HG02938 (cell line): ENCODE measurements around the gene SLC12A1.
"Not testable (repeated sequence)": the region's sequence is repeated elsewhere in the genome, so short reads cannot be mapped to it uniquely, and the experiment has no call there.

Experiments used
- ATAC-seq: cut with Tn5 transposase; IDR thresholded peaks from one replicate; pipeline ENCODE4 v1.9.1; 2021; ENCODE audit warnings: mild to moderate bottlenecking, moderate library complexity; ENCODE audit not compliant: unreplicated experiment

SLC12A1 gene

DNA sequence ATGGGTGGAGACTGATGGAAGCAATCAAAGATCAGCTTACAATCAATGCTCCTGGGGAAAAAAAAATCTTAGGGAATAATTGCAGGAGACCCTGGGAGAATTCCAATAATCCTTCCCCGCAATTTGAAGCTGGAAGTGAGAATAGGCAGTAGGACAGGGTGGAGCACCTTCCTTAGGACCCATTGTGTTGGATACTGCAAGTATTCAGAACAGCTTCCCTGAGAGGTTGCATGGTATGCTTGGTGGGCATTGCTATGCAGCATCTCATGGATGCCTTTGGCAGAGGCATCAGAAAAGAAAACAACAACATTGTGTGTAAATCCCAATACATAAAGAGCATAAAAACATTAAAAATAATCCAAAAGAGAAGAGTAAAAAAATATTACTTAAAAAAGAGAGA lies 100.5 kb downstream of the SLC12A1 start:
- ATAC-seq = no peak

DNA sequence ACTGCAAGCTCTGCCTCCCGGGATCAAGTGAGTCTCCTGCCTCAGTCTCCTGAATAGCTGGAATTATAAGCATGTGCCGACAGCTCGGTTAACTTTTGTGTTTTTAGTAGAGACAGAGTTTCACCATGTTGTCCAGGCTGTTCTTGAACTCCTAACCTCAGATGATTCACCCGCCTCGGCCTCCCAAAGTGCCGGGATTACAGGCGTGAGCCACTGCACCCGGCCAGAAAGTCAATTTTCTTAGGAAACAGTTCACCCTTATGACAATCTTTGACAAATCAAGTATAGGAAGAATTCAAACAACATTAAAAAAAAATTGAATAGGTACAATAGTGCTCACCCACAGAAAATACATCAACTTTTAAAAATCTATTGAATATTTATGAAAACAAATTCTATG lies 101.5 kb downstream of the SLC12A1 start:
- no peak for ATAC-seq

DNA sequence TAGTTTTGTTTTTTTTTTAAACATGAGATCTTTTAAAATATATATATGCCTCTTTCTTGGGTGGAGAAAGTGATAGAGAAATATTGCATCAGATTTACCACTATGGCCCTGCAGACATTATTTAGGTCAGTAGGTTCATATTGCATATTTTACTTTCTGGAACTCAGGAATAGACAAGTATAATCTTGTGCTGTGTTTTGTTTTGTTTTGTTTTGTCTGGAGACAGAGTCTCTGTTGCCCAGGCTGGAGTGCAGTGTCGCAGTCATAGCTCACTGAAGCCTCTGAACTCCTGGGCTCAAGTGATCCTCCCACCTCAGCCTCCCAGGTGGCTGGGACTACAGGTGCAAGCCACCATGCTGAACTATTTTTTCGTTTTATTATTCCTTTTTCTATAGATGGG lies 103.6 kb downstream of the SLC12A1 start:
- no peak for ATAC-seq

DNA sequence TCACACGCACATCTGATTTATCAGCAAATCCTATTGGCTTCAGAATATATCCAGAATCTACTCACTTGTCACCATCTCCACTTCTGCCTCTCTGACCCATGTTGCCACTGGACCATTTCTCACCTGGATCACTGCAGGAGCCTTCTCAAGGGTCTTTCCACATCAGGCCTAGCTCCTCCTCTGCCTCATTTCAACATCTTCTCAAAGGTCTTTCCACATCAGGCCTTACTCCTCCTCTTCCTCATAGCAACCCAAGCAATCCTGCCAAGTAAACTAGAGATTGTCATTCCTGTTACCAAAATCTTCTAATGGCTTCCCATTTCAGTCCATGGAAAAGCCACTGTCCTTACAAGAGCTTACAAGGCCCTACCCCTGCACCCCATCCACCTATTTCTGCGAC lies 107.1 kb downstream of the SLC12A1 start:
- ATAC-seq = no peak

DNA sequence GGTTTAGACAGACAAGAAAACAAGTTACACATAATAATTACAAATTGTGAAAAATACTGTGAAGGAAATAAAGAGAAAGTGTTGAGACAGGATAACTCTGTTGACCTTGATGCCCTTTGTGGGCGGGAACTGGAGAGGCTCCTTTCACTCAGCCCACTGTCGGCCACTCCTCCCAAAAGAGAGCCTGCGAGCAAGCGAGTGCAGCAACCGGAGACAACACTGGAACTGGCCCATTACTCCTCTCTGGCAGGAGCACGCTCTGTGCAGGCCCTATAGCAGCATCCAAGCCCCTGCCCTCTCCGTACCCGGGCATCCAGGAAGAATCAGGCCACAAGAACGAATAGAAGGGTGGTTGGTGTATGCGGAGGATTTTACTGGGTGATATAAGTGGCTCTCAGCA lies 108.9 kb downstream of the SLC12A1 start:
- ATAC-seq = no peak

DNA sequence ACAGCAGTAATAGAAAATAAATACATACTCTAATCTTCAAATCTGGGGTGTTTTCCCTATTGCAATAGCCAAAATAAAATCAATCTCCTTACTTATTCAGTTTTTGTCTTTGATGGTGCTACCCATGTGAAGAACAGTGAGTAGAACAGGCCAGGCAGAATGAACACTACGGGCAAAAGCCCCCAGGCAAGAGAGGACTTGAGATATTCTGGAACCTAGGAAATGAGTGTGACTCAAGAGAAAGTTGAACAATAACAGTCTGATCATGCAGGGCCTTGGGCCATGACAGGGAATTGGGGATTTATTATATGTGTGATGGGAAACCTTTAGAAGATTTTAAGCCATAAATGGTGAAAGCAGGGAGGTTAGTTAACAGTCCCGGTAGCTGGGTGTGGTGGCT lies 111.1 kb downstream of the SLC12A1 start:
- ATAC-seq = no peak

DNA sequence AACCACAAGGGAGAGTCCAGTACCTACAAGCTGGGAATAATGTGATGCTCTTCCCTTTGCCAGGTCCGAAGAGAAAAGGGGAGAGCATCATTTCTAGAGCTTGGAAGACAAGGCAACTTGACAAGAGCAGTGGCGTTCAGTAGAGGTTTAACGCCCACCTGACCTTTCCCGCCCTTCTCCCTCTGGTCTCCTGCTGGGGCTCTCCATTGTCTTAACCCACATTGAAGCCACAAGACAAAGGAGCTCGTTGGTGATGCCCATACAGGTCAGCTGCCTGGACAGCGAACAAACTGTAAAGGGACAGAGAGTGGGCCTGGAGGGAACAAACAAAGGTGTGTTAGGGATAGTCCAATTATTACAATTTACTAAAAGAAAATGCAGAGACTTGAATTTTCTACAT lies 112.0 kb downstream of the SLC12A1 start:
- ATAC-seq = no peak

DNA sequence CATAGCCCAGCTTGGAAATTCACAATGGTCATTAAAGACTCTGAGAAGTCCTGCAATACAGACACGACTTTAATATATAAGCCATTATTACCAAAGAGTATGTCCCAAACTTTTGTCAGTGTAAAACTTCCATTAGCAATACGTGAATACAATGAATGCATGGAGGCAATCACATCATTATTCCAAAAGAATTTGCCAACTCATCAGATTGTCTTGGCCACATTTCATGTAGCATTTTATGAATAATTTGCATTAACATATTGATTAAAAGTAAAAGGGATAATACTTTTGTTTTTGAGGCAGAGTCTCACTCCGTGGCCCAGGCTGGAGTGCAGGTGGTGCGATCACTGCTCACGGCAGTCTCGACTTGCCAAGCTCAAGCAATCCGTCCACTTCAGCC lies 117.2 kb downstream of the SLC12A1 start:
- no peak for ATAC-seq

DNA sequence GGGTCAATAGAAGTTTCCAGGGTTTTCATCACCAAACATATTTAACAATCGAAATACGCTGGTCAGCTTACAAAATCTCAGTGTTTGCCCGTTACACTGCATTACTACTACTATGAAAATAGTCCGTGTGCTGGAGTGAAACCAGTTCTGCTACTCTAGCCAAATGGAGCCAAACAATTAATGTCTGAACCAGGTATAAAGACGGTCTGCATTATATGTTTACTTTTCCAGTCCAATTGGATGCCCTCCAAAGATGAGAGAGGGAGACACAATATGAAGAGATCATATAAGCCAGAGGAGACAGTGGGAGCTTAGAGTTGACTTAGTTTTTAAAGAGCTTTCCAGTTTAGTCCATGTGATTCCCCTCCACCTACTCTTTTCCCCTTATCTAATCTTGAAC lies 118.8 kb downstream of the SLC12A1 start:
- ATAC-seq = no peak

DNA sequence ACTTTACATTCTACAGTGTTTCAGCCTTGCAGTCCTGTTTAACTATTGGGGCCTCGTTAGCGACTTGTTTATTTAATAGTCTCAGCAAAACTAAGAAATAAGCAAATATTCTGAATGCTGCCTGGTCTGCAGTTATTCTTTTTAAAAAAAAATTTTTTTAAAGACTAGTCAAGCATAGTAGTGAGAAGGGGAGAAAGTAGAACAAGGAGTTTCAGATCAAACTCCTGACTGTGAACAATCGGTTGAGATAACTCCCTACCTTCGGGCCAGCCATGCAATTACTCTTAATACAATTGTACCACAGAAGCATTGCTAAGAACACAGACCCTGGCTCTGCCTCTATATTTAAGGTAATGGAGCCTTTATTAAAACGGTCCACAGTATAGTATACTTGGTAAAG lies 119.3 kb downstream of the SLC12A1 start:
- no peak for ATAC-seq

DNA sequence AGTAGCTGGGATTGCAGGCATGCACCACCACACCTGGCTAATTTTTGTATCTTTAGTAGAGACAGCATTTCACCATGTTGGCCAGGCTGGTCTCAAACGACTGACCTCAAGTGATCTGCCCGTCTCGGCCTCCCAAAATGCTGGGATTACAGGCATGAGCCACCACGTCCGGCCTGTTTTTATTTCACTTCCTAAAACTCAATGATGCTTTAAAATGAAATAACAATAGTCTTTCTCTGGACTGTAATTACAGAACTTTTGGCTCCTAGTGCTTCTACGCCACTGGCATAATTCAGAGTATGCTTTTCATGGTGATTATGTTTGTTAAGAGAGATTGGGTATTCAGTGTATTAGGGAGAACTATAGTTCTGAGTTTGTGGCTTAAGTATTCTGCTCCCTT lies 120.1 kb downstream of the SLC12A1 start:
- ATAC-seq = not testable (repeated sequence)

DNA sequence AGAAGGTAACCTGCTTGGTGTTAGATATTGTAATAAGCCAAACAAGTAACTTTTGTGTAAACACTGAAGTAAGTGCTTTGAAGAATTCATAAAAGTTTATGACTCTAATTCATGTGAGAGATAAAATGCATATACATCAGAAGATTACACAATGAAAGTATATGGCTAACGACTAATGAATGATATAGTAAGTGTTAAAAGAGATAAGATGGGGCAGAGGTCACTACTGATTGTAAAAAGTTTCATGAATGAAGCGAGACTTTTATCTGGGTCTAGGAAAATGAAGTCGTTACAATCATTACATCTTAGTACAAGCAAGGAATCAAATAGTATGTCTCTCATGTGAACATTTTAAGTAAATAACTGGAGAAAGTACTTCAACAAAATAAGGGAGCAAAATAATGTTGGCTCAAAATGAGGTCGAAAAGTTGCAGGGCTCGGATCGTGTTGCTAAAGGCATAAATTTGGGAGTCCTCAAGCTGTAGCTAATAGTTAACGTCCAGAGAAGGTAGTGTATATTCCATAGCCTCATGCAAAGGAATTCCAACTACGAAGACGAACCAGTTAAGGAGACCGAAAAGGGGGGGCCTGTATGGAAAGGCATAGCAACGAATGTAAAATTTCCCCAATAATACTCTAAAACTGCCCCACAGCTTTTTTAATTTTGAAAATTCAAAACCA lies 124.1 kb downstream of the SLC12A1 start:
- no peak for ATAC-seq

DNA sequence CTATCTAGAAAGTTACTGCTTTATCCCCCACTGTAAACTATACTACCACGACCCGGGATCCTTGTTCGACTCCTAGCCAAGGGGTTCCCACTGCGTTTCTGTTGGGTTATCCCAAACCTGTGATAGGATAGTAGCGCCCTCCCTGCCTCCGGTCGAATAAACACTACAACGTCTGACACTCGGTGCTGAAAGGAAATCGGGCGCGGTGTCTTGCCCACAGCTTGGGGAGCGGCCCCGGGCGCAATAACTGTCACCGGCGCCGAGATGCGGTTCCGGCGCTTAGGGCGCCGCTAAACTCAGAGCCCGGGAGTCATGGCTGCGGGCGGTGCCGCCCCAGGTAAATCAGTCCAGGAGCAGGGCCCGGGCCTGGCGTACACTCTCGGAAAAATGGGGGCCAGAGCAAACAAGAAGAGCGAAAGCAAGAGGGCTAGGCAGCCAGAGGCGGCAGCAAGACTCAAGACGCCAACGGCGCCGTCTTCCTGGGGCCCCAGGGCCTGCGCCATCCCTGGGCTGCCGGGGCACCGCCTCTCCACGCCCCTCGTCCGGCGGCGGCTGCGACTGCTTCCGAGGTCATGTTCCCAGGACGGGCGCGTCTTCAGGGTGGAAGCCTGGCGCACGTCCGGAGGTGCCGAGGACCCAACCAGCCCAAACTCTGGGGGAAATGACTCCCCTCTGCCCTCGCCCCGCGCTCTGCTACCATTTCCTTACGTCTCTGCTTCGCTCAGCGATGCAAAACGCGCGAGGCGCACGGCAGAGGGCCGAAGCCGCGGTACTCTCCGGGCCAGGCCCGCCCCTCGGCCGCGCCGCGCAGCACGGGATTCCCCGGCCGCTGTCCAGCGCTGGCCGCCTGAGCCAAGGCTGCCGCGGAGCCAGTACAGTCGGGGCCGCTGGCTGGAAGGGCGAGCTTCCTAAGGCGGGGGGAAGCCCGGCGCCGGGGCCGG lies 125.0 kb downstream of the SLC12A1 start, which contains the start of gene DUT:
DUT (plus strand) TSS at position 575 of the 941 bp plus-strand sequence; CDS start at position 662, 87 bp downstream.
- ATAC-seq = peak; percentile 76

DNA sequence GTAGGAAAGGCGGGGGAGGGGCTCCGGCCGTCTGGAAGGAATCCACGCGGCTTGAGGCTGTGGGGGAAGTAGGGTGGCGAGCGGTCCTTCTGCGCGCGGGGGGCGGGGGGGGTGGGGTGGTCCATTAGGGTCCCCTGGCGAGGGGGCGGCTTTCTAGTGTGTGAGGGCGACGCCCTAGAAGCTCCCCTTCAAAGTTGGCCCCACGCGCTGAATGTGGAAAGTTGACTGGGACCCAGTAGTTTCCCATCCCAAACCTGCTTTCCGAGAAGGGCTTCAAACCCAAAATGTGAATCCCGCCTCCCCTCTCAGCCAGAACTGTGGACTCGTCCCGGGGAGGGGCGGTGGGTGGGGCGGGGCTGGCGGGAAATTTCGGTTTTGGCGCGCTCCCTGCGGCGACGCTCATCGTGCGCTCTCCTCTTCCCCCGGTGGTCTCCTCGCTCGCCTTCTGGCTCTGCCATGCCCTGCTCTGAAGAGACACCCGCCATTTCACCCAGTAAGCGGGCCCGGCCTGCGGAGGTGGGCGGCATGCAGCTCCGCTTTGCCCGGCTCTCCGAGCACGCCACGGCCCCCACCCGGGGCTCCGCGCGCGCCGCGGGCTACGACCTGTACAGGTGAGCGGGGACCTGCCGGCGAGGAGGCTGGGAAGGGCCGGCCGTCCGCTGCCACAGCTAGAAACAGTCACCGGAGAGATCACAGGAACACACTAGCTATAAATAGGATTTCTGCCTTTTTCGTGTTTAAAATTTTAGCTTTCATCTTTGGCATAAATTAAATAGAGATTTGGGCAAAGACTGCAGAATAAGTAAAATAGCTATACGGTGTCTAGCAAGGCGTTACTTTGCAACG lies 125.9 kb downstream of the SLC12A1 start:
- ATAC-seq = peak; percentile 38

DNA sequence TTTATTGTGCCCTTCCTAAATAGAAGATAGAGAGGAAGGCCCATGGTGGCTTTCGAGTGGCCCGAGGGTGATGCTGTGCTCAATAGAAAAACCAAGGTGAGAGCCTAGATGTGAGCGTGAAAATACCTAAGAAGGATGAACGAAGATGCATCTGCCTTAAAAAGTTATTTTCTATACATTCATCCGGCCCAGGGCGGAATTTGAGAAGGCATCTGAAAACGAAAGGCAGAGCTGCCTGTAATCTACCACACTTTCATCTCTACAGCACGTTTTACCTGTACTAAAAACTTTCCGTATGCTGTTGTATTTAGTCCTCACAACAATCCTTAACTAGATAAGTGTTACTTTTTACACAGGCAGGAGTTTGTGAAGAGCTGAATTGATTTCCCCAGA lies 126.5 kb downstream of the SLC12A1 start:
- ATAC-seq = no peak

DNA sequence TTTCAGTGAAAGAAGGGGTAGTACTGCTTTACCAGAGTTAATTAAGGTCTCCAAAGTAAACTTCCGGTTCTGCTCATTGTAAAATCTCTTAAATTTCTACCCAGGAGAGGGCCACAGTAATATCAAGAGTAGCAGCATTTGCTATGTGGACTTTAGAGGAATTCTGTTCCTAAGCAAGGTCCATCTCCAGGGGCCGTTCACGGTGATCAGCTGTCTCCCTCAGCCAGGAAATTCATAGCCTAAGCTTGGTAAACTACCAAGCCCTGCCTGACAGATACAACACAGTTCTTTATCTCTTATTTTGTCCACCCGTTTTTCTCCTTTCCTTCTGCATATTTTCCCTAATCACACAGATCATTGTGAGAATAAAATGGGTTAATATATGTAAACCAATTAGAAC lies 127.4 kb downstream of the SLC12A1 start:
- no peak for ATAC-seq

DNA sequence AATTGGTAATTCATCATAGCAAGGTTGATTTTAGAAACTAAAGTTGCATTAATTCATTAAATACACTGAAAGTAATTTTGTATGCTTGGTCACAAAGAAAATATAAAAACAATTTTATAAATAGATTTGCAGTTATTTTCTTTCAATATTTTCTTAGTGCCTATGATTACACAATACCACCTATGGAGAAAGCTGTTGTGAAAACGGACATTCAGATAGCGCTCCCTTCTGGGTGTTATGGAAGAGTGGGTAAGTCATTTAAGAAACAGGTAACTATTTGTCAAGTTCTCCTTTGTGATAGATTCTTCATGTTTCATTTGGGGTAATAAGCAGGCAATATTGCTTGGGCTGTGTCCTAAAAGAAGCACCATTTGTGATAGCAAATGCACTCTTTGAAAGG lies 128.2 kb downstream of the SLC12A1 start:
- no peak for ATAC-seq

DNA sequence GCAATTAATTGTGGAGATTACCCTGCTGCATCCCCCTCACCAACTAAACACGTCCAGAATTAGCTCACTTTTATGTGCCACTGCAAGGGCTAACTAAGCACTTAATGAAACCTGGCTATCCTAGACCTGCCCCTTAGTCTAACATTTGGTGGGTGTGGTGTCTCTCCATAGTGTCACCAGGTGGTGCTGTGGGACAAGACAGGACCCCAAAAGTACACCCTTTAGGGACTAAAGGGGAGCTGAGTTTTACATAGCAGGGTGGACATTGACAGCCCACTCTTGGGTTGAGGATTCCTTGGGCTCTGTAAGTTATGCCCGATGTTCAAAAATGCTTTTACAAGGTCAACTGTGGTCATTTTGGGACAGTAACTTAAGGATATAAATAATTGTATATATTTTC lies 130.8 kb downstream of the SLC12A1 start:
- peak; percentile 38 for ATAC-seq

DNA sequence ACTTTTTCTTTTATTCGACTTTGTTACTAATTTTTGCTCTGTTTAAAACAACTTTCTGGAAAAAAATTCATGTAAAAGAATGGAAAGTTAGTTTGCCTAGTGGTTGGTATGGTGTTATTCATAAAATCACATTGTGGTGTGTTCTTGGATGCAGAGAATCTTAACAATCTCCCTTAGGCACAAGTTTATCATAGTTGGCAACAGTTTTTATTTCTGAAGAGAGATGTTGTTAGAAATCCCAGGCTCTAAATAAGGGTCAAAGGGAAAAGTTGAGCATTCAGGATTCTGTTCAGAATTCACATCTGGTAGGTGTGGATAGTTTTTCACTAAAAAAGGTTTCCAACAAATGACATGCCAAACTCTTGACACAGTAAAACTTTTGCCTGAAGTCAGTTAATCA lies 131.5 kb downstream of the SLC12A1 start:
- ATAC-seq = no peak

DNA sequence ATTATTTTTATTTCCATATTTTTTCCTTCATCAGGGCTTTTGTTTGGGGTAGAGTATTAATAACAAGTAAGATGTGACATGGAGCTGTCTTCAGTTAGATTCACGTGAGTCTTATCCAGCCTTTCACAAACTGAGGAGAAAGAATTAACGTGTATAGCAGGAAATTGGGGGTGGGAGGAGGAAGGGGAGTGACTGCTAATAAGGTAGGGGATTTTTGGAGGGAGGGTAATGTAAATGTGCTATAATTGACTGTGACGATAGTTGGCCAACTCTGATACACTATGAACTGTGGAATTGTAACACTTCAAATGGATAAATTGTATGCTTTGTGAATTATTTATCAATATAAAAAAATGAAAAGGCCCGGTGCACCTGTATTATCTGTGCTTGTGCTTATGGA lies 134.0 kb downstream of the SLC12A1 start:
- no peak for ATAC-seq

DNA sequence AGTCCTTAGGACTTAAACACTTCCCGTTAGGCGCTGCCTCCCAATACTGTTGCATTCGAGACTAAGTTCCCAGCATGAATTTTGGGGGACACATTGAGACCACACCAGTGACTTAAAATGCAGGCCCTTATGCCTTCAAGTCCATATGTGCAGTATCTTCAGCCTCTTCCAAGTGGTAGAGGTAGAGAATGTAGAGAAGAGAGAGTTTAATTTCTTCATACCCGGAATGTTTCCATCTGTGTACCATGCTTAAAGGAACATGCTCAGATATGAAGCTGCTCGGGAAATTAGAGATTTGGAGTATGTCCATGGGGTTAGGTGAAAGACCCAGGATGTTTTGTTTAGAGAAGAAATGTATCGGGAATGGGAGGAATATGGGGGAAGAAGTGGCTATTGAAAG lies 137.8 kb downstream of the SLC12A1 start:
- no peak for ATAC-seq
